Renal pelvis (tissue), 4 donors: Measurements from ENCODE around the gene NAV3. TPM values are rescaled to one million over a fixed set of nuclear protein-coding genes. Genes with fewer than 3 reads are reported as not detected.
"Not testable (repeated sequence)": the region's sequence is repeated elsewhere in the genome, so short reads cannot be mapped to it uniquely, and the experiment has no call there.

Experiments used
- DNase-seq: peaks from one replicate; pipeline ENCODE4 v3.0.0-alpha.2; 2013
- polyA plus RNA-seq, 3 donors: library from polyadenylated mRNA; unstranded; fragments of 120-200 nt; gene quantifications; one replicate each; pipeline ENCODE4 v1.2.1, GENCODE V29; 2013; ENCODE audit not compliant: insufficient read length in 3 of 3

The NAV3 gene
- polyA plus RNA-seq, 3 donors = 8.0 to 10.7 (median 9.4) TPM

GRCh38 chr12:78248321-78248720, 417.6 kb downstream of the NAV3 start:
- no peak for DNase-seq

- no peak for DNase-seq
Observed at GRCh38 chr12:78249578-78249977, 418.9 kb downstream of the NAV3 start.

- not testable (repeated sequence) for DNase-seq
Observed at GRCh38 chr12:78257662-78258061, 427.0 kb downstream of the NAV3 start.

- DNase-seq = no peak
Observed at GRCh38 chr12:78260976-78261375, 430.3 kb downstream of the NAV3 start.

- DNase-seq = no peak
Observed at GRCh38 chr12:78261901-78262300, 431.2 kb downstream of the NAV3 start.
